Measurements from ENCODE around the gene TNRC6C.

Gene TNRC6C

GRCh38 chr17:78034429-78035091 lies 76.1 kb downstream of the TNRC6C start:
- no peak for TF ChIP-seq MYC (IDR thresholded peaks at IDR 0.05; ENCODE audit: low read depth, low read length)
- TF ChIP-seq POLR2A (IDR thresholded peaks at IDR 0.05; ENCODE audit: extremely low read depth, insufficient read length) = no peak
- TF ChIP-seq CTCF (IDR thresholded peaks at IDR 0.05; ENCODE audit: low read depth, low read length) = no peak
- no peak for TF ChIP-seq MAX (IDR thresholded peaks at IDR 0.05; ENCODE audit: low read depth, low read length)
- H3K4me3 ChIP-seq (ENCODE audit: low read depth, low read length) = no peak overlapping the region
- DNase-seq (ENCODE audit: low read depth) = no peak

GRCh38 chr17:78037280-78037679 lies 78.8 kb downstream of the TNRC6C start:
- TF ChIP-seq MAX (IDR thresholded peaks at IDR 0.05; ENCODE audit: low read depth, low read length) = no peak
- TF ChIP-seq MYC (IDR thresholded peaks at IDR 0.05; ENCODE audit: low read depth, low read length) = no peak
- TF ChIP-seq CTCF (IDR thresholded peaks at IDR 0.05; ENCODE audit: low read depth, low read length) = no peak
- DNase-seq (ENCODE audit: low read depth) = no peak
- no peak overlapping the region for H3K4me3 ChIP-seq (ENCODE audit: low read depth, low read length)

- no peak overlapping the region for H3K4me3 ChIP-seq (ENCODE audit: low read depth, low read length)
- TF ChIP-seq POLR2A (IDR thresholded peaks at IDR 0.05; ENCODE audit: extremely low read depth, insufficient read length) (no peak), MAX (IDR thresholded peaks at IDR 0.05; ENCODE audit: low read depth, low read length) (no peak), CTCF (IDR thresholded peaks at IDR 0.05; ENCODE audit: low read depth, low read length) (no peak), MYC (IDR thresholded peaks at IDR 0.05; ENCODE audit: low read depth, low read length) (no peak)
- DNase-seq (ENCODE audit: low read depth) = no peak
Observed at GRCh38 chr17:78038748-78039288, 80.3 kb downstream of the TNRC6C start.

GRCh38 chr17:78039581-78039980 lies 81.1 kb downstream of the TNRC6C start:
- no peak for DNase-seq (ENCODE audit: low read depth)
- TF ChIP-seq MYC (IDR thresholded peaks at IDR 0.05; ENCODE audit: low read depth, low read length) (no peak), POLR2A (IDR thresholded peaks at IDR 0.05; ENCODE audit: extremely low read depth, insufficient read length) (no peak), MAX (IDR thresholded peaks at IDR 0.05; ENCODE audit: low read depth, low read length) (no peak), CTCF (IDR thresholded peaks at IDR 0.05; ENCODE audit: low read depth, low read length) (no peak)
- no peak overlapping the region for H3K4me3 ChIP-seq (ENCODE audit: low read depth, low read length)

- no peak overlapping the region for H3K4me3 ChIP-seq (ENCODE audit: low read depth, low read length)
- DNase-seq (ENCODE audit: low read depth) = no peak
- TF ChIP-seq MYC (IDR thresholded peaks at IDR 0.05; ENCODE audit: low read depth, low read length) (no peak), POLR2A (IDR thresholded peaks at IDR 0.05; ENCODE audit: extremely low read depth, insufficient read length) (no peak), CTCF (IDR thresholded peaks at IDR 0.05; ENCODE audit: low read depth, low read length) (no peak), MAX (IDR thresholded peaks at IDR 0.05; ENCODE audit: low read depth, low read length) (no peak)
Observed at GRCh38 chr17:78040440-78041385, 82.2 kb downstream of the TNRC6C start.

Measured in NB4 (cell line).